GM19043 (cell line): Measurements from ENCODE around the gene CPB1.
"Not testable (repeated sequence)": the region's sequence is repeated elsewhere in the genome, so short reads cannot be mapped to it uniquely, and the experiment has no call there.

Source experiments
- ATAC-seq: cut with Tn5 transposase; IDR thresholded peaks from one replicate; pipeline ENCODE4 v1.9.1; 2021; ENCODE audit warnings: low read depth; ENCODE audit not compliant: unreplicated experiment

CPB1 gene

DNA sequence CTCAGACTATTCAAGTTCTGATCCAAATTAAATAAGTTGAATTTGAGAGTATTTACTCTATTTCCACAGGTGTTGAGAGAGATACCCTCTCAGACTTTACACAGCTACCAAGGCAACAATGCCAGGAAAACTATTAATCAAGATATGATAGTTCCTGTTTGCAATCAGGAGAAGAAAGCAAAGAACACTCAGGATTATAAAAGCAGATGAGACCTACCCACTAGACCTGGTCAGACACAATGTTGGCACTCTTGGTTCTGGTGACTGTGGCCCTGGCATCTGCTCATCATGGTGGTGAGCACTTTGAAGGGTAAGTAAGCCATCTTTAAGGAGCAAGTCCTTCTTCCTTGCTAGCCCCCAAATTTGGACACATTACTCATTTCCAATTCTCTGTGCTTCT is at the start of gene CPB1:
Gene CPB1, plus strand, starts transcription at position 227 of the 400 bp plus-strand sequence. Its CDS starts 13 bp downstream, at position 240.
- no peak for ATAC-seq

DNA sequence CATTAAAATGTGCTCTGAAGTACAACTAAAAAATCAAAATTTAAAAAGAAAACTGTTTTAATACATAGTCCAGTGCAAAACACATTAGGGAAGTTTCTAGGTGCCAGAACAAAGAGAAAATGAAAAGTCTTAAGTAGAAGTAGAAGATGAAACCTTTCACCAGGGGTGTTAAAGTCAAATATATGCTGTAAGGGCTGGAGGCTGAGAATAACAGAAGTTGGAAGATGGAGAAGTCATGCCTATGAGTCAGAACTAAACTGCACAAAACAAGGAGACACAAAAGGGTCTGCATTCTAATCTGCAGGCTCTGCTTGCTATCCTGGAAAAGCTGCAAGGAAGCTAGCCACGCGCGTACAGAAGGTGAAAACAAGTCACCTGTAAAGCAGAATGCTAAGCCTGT is 48.7 kb upstream of the CPB1 start:
- no peak for ATAC-seq

DNA sequence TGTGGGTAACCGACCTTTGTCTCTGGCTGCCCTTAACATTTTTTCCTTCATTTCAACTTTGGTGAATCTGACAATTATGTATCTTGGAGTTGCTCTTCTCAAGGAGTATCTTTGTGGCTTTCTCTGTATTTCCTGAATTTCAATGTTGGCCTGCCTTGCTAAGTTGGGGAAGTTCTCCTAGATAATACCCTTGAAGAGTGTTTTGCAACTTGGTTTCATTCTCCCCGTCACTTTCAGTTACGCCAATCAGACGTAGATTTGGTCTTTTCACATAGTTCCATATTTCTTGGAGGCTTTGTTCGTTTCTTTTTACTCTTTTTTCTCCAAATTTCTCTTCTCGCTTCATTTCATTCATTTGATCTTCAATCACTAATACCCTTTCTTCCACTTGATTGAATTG is 42.6 kb upstream of the CPB1 start:
- ATAC-seq = not testable (repeated sequence)

DNA sequence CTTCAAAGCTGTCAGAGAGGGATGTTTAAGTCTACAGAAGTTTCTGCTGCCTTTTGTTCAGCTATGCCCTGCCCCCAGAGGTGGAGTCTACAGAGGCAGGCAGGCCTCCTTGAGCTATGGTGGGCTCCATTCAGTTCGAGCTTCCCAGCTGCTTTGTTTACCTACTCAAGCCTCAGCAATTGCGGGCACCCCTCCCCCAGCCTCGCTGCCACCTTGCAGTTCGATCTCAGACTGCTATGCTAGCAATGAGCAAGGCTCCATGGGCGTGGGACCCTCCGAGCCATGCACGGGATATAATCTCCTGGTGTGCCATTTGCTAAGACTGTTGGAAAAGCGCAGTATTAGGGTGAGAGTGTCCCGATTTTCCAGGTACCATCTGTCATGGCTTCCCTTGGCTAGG is 41.5 kb upstream of the CPB1 start:
- ATAC-seq = not testable (repeated sequence)

DNA sequence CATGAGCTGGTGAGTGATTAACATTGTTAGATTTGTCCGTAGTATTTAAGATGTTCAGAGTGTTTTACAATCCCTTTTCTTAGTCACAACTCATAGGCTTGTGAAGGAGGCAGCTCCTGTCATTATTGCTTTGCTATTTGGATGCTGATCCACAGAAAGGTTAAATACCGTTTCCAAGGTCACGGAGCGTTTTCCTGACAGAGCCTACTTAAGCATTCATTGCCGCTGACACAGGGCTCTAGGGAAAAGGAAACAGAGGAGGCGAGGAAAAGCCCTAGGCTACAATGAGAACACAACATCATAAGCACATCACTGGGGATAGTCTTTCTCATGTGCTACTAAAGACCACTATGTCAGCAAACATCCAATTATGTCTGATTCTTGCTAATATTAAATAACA is 38.5 kb upstream of the CPB1 start:
- no peak for ATAC-seq

DNA sequence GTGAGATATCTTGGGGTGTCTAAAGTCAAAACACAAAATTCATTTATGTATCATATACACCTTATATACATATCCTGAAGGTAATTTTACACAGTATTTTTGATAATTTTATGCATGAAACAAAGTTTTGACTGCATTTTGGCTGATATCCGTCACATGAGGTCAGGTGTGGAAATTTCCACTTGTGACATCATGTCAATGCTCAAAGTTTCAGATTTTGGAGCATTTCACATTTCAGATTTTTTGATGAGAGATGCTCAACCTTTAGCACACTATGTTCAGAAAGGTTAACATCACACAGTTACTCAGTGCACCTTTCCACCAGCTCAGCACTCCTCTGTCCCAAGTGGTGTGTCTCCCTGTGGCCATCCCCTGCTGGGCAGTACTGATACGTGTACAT is 37.7 kb upstream of the CPB1 start:
- no peak for ATAC-seq

DNA sequence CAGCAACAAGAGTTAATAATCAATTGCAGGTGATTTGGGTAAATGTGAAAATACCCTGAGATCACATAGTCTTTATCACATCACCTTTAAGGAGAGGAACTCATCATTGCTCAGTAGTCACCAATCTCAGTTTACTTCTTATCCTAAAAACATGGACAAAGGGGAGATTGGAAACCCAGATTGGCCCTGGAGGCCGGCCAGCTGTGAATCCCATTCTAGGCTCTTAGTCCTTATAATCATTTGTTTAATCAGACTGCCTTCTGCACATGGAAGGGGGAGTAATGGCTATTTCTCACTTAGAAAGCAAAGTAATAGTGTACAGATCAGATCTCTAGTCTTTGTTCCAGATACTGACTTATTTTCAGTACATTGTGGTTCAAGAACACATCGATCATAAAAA is 37.2 kb upstream of the CPB1 start:
- ATAC-seq = no peak

DNA sequence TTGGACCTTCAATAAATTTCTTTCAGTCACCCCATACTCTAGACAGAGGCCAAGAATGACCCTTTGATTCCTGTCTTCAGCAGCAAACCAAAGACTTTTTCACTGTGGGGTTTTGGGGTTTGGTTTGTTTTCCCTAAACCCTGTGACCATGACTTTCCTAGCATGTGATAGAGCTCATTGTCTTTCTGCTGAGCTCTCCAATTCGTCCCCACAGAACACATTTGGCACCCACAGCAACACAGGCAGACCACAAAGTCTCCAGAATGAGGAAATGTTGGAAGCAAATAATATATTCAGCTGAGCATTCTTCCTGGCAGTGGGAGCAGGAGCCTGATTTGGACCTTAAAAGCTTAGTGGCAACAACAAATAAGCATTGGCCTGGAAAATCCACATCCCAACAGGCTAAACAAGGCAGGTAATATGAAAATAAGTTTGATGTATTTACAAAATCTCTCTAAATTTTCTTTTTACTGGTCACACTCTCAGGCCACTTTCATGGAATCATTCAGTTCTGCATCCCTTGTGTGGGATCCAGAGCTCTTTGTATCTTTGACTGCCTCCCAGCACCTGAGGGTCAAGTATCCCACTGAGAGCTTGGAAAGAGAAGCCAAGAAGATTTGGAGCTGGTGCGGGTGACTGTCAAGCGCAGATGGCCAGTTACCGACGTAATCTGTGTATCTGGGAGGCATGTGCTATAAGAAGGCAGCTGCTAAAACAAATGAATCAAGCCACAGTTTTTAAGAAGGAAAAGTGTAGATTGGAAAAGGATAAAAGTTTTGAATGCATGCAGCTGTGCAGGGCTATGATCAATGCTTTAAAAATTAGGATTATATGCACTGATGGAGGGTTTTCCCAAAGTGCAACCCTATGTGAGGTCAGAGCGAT is 36.5 kb upstream of the CPB1 start:
- no peak for ATAC-seq

DNA sequence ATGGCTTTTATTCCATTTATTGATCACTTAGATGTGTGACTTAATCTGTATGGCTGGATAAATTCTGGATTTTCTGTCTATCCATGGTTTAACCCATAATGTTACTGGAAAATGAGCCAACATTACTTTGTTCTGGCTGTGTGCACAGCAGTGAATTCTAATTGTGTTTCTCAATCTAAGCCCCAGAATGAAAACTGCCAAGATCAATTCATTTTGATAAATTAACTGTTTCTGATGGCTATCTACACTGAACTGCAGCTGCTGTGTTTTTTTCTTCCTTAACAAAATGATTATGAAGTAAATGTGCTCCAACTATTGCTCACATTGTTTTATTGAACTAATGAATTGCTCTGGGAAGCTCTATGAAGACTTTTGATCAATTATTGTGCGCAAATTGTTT is 35.7 kb upstream of the CPB1 start:
- no peak for ATAC-seq

DNA sequence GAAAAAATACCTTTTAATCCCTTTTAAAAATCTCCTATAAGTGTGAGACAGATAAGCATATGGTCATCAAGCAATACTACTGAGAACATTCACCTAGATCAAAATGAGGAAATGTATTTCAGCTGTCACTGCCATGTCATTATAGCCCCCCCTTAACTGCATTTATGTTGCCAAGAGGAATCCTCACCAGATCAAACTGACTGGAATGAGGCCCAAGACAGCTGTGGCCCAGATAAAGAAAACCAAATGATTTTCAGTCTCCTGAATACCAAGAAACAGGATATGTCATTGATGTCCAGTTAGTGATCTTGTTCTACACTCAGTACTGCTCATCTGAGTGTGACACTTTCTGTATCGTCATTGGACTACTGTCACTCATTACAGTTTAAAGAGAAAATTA is 35.1 kb upstream of the CPB1 start:
- no peak for ATAC-seq

DNA sequence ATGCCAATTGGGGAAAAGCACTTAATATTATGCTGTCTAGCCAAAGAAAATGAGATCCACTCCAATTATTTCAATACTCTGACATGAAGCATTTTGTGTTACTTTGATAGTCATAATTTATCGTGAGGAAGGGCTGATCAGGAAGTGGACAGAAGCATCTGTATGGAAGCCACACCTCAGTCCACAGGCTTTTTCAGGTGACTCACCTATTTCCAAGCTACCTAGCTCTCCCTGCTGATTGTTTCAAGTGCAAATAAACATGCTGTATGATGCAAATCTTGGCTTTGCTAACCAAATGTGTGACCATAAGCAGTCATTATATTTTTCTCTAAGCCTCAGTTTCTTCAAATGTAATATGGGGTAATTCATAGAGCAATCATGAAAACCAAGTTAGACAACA is 30.8 kb upstream of the CPB1 start:
- ATAC-seq = no peak

DNA sequence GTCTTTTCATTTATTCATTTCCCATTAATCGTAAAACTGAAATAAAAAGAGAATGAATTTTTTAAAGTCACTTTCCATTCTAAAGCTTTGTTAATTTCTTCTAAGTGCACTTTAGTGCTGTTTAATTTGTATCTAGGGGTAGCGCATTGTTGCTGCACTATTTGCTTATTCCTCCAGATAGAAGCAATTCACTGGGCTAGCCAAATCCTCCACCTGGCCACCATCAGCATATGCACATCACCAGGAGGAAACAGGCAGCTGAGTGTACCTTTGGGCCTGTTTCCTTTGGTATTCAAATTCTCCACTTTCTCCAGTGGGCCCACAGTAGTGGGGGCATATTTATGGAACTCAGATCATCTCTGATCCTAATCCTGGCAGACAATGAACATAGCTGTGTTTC is 29.8 kb upstream of the CPB1 start:
- no peak for ATAC-seq

DNA sequence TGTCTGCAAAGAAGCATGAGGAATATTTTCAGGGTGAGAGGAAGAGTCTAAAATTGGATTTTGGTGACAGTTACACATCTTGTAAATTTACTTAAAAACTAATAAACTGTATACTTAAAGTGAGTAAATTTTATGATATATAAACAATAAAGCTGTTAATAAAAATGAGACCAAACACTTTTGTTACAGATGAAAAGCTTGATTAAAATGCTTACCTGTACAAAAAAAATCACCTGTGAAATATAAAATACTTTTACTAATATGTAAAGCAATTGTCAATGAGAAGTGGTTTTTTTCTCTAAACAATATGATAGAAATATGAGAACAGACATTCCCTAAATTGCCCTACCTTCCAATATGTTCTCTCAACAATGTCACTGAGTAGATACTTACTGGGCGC is 27.2 kb upstream of the CPB1 start:
- no peak for ATAC-seq

DNA sequence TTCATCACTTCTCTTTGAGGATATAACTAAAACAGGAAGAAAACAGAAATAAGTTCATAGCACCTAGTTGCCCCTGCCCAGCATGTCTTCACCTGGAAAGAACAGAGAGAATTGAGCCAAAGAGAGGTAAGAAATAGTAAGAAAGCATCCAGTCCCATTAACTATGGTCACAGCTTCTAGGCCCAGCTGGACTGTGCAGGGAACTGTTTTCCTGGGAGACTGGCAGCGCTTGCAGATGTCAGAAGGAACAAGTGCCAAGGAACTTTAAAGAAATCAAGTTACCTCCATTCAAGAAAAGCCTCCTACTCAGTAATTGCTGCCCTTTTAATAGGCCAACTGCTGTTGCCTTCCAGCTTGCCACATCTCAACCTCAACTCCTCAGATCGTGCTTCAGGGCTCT is 17.8 kb upstream of the CPB1 start:
- ATAC-seq = no peak

DNA sequence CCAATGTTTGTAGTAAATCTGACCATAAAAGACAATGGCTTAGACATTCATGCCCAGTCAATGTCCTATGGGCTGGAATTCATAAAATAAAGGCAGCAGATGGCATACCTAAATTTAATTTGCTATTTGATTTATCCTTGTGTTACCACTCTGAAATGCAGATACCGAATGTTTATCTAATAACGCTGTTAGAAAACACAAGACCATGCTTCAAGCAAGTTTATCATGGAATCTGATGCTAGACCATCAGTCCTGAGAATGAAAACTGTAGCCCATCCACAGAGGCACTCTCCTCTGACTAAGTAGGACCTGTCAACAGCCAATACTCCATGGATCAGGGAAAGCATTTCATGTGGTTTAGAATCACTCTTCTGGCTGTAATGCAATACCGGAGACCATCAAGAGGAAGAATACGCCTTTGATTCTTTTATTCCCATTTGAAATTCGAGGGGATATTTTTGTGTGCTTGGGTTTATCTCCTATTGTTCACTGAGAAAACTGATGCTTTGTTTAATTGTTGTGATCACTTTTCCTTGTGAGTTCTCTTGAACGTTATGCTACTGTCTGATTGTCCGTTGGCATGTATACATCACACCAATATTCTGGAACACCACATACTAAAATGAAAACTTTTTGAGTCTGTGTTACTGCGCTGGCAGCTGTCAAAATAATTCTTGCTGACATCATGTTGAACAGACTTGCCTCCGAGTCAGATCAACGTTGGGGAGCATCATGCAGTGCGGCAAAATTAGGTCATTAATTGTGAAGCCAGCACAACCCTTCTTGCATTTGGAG is 12.1 kb upstream of the CPB1 start:
- no peak for ATAC-seq

DNA sequence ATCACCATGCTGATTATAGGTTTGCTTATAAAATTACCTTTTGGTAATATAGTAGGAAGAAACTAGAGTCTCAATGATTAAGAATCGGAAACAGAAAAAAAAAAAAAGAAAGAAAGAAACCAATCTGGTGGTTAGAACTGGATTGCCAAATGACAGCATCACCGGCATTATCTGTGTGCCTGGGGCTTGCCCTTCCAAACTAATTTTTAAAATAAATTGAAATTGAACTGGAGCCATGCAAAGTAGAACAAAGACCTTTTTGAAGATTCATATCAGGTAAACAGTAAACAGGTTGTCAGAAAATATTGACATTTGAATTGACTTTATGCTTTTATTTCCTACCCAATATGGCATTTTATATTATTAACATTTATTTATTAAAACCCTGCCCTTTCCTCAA is 11.2 kb upstream of the CPB1 start:
- no peak for ATAC-seq

DNA sequence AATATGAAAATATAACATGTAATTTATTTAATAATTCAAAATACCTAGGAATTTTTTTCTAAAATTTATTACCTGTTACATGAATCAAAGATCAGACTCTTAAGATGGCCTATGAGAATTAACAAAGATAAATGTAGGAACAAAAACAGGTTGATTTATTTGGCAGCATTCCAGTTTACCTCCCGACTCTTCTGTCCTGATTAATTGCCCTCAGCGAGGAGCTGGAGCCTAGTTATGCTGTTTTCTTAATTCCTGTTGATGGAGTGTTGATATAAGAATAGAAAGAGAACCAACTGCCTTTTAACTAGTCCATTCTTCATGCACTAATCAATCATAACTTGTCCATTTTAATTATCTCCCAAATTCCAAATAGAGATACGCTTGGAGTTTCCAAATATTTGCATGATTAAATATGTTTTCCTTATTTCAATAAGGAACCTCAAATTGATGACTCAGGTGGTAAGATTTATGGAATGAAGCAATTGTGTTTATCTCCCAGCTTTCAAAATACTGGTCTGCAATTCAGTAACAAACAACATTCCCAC is 10.6 kb upstream of the CPB1 start:
- ATAC-seq = no peak

DNA sequence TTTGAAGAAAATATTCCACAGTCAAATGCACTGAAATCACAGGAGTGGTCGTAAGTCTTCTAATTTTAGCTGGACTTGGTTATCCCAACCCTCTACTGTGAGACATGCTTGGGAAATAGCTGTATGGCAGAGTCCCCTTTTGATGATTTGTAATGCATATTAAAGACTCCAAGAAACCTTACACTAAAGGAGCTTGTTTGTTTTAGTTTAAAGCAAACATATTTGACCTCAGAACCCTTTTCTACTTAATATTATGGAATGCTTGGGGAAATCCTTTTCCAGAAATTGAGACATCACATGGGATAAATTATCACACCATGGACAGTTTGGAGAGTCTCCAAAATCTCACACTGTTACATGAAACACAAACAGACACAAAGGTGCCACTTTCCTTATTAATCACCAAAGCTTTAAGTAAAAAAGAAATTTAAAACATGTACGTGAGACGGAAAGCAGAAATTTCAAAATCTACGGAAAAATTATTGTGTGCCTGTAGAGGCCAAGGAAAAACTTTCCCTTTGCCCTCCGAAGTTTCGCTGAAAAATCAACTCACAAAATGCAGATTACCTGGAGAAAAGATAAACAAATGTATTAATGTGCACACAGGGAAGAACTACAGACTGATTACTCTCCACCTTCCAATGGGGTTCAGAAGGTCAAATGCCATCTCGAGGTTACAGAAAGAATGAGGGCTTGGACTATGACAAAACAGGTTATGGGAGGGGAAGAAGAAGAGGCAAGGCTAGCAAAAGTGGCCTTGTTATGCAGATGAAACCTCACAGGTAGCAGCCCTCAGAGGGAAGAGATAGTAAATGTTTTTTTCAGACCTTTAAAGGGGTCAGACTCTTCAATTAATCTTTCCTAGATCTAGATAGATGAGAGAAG is 7.0 kb upstream of the CPB1 start:
- no peak for ATAC-seq

DNA sequence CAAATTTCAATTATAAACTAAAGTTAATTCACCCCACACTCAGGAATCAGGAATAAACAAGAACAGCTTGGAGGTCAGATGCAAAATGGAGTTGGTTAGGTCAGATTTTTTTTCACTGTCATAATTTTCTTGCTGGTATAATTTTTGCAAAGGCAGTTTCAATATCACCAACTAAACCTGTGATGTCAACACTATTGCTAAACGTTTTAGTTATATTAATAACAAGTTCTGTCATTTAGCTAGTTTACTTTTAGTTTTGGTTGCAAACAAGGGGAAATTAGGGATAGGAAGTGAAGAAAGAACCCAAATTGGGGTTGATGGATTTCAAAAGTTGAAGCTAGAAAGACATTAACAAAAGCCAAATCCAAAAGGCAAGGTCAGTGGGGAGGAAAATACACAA is 4.6 kb upstream of the CPB1 start:
- no peak for ATAC-seq

DNA sequence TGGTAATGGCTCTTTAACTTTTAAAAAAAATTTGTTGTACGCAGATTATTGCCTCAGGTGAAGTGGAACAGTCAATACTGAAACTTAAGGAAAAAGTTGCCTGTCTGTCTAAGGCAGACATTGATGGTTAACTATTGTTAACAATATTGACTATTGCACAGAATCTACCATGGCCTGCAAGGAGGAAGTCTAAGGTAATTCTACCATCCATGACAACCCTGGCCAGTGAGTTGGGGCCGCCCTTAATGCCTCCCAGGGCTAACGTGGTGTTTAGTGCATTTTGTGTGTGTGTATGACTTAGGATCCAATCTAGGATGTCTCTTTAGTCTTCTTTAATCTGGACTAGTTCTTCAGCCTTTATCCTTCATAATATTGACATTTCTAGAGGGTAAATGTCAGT is 2.1 kb upstream of the CPB1 start:
- no peak for ATAC-seq
